IPS-18c (cell line): ENCODE results near the gene ACOT7.

Source experiments
- H3K4me3 ChIP-seq: 2 replicates; pipeline ENCODE4 v1.7.0; 2013; ENCODE audit warnings: low read depth, mild to moderate bottlenecking, low read length, moderate library complexity; ENCODE audit not compliant: insufficient read depth
- H3K9me3 ChIP-seq: one replicate; pipeline ENCODE4 v1.6.1; 2013; ENCODE audit warnings: mild to moderate bottlenecking, low read length, moderate library complexity; ENCODE audit not compliant: control insufficient read depth, insufficient read depth

ACOT7 gene

DNA sequence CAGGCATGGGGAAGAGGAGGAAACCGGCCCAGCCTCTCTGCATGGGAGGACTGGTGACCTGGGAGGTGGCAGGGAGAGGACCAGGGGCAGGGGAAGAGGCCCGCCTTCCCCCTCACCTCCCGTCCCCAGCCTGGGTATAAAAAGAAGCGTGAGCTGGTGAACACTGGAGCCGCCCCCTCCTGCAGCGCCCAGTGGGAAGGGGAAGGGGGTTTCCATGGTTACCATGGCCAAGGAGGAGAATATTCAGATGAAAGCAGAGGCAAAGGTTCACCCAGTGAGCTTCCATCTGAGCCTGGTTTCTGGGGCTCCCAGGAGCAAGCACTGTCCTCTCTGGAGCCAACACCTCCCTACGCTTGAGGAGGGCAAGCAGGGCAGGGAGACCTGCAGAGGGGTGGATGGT lies 54.9 kb downstream of the ACOT7 start:
- H3K4me3 ChIP-seq: no peak overlapping the region
- H3K9me3 ChIP-seq: no peaks in the 10 kb centered on the region

DNA sequence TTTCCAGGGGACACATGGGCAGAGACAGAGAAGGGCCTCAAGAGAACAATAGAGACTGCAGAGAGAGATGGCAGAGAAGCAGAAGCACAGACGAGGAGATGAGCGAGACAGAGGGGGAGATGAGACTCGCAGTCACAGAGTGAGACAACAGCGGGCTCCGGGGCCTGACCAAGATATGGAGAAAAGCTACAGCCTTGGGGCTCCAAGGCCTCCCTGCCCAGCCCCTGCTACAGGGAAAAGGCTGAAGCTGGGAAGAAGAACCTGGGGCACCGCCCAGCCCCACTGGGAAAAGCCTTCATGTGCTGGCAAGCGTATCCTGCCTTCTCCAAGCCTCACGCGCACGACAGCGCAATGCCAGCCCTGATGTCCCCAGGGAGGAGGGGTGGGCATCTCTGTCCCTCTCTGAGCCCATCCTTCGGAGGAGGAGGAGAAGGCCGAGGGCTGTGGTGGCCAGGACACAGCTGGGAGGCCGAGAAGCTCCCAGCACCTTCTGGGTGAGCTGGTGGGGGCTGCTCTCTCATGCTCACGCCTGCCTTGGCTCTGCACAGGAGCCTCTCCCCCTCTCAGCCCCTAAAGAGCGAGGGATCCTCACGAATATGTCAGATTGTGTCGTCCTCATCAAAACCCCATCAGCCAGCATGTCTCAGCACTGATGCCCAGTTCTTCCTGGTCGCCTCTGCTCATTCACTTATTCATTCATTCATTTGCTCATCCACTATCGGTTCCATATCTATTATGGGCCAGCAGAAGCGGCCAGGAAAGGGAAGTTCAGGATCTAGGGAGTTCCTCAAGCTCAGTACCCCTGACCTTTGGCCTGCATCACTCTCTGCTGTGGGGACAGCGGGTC lies 56.6 kb downstream of the ACOT7 start:
- no peak overlapping the region for H3K4me3 ChIP-seq
- no peaks in the 10 kb centered on the region for H3K9me3 ChIP-seq

- Histone ChIP-seq H3K4me3 (no peak overlapping the region), H3K9me3 (no peaks in the 10 kb centered on the region)
Observed at GRCh38 chr1:6334261-6334993, 59.1 kb downstream of the ACOT7 start.

- no peaks in the 10 kb centered on the region for H3K9me3 ChIP-seq
- H3K4me3 ChIP-seq: no peak overlapping the region
Observed at GRCh38 chr1:6332821-6333220, 60.7 kb downstream of the ACOT7 start.

DNA sequence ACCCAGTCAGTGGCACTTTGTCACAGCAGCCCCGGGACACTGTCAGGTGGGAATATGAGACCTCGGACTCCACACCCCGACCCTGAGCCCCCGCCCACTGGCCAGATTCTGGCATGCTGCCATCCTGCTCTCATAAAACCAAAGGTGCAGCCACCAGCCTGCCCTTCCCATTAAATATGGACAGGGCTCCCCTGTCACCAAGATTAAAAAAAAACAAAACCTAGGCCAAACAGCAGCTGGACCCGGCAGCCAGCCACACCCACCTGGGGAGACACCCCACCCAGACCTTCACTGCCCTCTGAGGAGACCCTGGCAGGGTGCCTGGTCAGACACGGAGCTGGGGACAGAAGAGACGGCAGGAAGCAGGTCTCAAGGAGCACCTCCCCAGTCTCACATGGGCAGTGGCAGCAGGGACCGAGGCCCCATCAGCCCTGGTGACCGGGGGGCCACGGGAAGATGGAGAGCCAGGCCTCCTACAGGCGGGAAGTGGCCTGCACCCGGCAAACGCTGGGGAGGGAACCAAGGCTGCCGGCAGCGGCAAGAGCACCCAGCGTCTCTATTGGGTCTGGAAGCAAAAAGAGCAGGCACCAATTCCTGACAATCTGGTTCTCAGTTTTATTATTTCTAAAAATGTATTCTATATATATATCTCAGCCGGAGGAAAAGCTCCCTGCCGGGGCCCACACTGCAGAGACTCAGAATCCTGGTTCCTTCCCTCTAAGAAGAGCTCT lies 61.9 kb downstream of the ACOT7 start:
- Histone ChIP-seq H3K4me3 (no peak overlapping the region), H3K9me3 (no peaks in the 10 kb centered on the region)

- Histone ChIP-seq H3K4me3 (no peak overlapping the region), H3K9me3 (no peaks in the 10 kb centered on the region)
Observed at GRCh38 chr1:6330410-6330911, 63.1 kb downstream of the ACOT7 start.

DNA sequence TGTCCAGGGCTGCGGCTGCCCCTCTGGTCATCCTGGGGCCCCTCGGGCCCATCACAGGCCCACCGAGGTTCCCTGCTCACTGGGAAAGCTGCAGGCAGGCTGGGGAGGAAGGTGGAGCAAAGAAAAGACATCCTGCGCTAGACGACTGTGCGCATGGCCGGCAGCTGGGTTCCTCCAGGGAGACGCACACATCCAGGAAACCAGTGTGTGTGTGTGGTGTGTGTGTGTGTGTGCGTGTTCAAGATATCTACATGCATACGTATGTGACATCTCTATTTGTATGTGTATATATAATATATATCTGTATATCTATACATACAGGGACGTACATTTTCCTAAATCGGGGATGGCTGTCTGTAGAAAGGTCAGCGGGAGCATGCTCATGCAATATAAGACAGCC lies 63.7 kb downstream of the ACOT7 start:
- Histone ChIP-seq H3K4me3 (no peak overlapping the region), H3K9me3 (no peaks in the 10 kb centered on the region)

GRCh38 chr1:6329396-6329795 lies 64.2 kb downstream of the ACOT7 start:
- Histone ChIP-seq H3K4me3 (no peak overlapping the region), H3K9me3 (no peaks in the 10 kb centered on the region)

DNA sequence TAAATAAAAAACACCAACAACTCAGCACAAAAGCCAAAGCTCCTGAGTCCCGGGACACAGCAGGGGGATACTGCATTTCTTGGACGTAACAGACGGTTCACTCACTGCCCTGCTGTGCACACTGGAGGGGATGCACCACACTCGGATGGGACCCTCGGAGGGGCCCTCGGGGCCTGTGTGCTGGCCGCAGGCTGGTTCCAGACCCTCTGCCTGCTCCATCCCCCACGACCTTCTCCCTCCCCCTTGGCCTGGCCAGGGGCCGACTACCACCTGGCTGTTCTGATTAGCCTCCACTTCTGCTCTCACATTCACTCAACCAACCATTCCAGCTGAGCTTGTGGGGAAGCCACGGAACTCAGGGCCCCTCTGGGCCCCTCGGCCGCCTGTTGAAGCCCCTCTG lies 64.9 kb downstream of the ACOT7 start:
- Histone ChIP-seq H3K9me3 (no peaks in the 10 kb centered on the region), H3K4me3 (no peak overlapping the region)

DNA sequence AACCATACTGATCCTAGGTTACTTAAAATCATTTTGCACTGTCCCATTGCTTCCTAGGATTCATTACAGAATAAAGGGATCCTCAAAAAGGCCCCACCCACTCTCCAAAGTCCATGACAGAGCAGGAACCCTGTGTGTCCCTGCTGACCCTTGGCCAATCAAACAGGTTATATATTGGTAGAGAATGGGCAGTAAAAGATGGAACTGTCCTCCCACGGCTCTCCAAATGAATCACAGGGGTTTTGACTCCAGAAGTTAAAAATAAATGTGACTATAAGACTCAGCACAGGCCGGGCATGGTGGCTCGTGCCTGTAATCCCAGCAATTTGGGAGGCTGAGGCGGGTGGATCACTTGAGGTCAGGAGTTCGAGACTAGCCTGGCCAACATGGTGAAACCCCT lies 65.5 kb downstream of the ACOT7 start:
- H3K4me3 ChIP-seq: no peak overlapping the region
- H3K9me3 ChIP-seq: no peaks in the 10 kb centered on the region

DNA sequence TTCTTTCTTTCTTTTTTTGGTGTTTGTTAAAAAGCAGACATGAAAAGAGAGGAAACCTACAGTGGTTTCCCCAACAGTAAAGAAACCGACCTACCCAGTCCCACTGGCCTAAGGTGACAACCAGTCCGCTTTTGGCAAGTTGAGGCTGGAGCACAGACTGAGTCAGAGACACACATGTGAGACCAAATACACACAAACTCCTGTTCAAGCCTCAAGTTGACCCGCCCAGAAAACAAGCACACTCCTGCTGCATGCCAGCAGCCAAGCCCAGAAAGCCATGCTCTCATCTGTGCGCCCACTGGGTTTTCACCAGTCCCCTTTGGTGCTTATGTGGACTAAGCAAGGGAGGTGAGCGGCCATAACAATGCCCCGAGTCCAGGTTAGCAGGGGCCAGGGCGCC lies 68.1 kb downstream of the ACOT7 start:
- Histone ChIP-seq H3K4me3 (no peak overlapping the region), H3K9me3 (no peaks in the 10 kb centered on the region)

DNA sequence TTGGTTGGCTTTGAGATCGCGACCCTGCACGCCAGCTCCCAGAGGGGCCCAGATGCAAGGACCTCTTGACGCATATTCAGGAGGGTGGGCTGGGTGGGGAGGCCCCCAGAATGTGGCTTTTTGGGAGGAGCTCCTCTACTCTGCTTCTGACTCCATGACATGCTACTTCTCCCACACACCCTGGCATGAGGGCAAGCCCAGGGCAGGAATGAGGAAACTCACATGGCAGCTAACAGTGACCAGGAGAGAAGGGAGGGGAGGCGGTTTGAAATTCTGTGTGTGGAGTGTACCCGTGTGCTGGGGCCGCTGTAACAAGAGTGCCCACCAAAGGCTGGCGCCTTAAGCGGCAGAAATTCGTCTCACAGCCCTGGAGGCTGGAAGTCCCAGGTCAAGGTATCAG lies 71.4 kb downstream of the ACOT7 start:
- H3K4me3 ChIP-seq: no peak overlapping the region
- H3K9me3 ChIP-seq: no peaks in the 10 kb centered on the region

DNA sequence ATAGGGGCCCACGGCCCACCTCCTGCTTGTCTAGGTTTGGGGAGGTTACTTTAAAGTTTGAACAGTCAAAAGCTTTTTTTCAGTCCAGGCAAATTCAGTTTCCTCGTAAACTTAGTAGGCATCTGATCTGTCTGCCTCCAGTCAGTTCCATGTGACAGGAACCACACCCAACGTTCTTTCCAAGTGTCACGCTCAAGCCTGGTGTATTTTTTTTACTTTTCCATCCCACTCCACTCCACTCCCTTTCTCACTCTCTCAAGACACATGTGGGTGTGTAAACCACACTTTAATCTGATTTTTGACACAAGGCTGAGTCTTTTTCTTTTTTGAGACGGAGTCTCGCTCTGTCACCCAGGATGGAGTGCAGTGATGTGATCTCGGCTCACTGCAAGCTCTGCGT lies 72.4 kb downstream of the ACOT7 start:
- H3K9me3 ChIP-seq: no peaks in the 10 kb centered on the region
- H3K4me3 ChIP-seq: no peak overlapping the region

DNA sequence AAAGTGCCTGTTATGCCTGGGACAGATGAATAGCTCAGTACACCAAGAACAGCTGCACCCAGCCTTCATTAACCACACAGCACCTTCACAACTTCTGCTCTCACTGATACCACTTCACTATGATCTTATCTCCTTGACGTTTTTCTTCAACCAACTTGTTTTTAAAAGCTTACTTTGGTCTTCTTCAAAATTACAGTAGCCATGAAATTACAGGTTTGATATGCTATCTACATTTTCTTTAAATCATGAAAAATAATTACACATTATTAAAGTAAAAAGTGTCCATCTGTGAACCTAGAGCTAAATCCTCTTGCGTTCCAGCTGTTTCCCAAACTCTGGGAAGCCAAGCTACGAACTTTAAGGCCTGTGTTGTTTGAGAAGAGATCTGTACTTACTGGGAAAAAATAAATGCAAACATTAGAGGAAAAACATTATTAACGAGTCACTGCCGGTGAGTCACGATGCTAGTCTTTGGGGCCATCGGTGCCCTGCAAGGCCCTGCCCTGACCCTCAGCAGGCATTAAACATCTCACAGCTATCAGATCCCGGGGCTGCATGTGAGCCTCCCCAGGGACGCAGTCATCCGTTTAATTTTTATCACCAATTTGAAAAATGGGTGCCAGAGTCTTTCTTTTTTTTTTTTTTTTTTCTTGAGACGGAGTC lies 76.3 kb downstream of the ACOT7 start:
- Histone ChIP-seq H3K4me3 (no peak overlapping the region), H3K9me3 (no peaks in the 10 kb centered on the region)

- Histone ChIP-seq H3K9me3 (no peaks in the 10 kb centered on the region), H3K4me3 (no peak overlapping the region)
Observed at GRCh38 chr1:6316240-6317097, 77.1 kb downstream of the ACOT7 start.

GRCh38 chr1:6314503-6314902 lies 79.1 kb downstream of the ACOT7 start:
- Histone ChIP-seq H3K4me3 (no peak overlapping the region), H3K9me3 (no peaks in the 10 kb centered on the region)
